PFSK-1 (cell line): ENCODE data around the gene NOC2L.

Experiments used
- POLR2AphosphoS5 ChIP-seq: IDR thresholded peaks from 2 replicates; pipeline ENCODE4 v1.6.1; 2012; ENCODE audit warnings: low read depth, mild to moderate bottlenecking, control low read depth, low read length, moderate library complexity
- TF ChIP-seq, protein P1 (sequence below), 2 experiments: IDR thresholded peaks; 2 replicates each; pipeline versions ENCODE4 v1.6.1 to v1.8.0; 2011 to 2012; ENCODE audit warnings: low read depth in 2 of 2, low read length in 2 of 2, control low read depth in 1 of 2, inconsistent platforms in 1 of 2, mild to moderate bottlenecking in 1 of 2, moderate library complexity in 1 of 2; ENCODE audit not compliant: insufficient read depth in 1 of 2

DNA sequence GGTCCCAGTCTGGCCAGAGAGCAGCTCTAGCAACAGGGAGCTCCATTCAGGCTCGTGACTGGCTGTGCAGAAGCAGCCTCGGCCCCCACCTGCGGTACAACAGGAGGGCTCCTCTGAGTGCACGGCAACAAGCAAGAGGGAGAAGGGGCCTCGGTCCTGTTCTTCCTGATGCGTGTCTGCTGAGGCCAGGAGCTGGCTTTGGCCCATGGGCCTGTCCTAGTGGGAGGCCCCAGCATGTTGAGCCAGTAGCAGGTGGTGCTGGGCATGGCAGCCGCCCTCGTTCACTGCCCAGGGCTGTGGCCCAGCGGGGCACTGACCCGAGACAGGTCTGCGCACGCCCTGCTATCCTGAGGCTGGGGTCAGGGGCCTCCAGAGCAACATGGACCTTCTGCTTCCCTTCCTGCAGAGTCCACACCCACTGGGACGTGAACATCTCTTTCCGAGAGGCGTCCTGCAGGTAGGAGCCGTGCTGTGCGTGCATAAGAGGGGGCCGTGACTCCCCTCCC, 28.4 kb downstream of the NOC2L start:
- TF ChIP-seq POLR2AphosphoS5: no peak
- TF ChIP-seq, protein P1, sequence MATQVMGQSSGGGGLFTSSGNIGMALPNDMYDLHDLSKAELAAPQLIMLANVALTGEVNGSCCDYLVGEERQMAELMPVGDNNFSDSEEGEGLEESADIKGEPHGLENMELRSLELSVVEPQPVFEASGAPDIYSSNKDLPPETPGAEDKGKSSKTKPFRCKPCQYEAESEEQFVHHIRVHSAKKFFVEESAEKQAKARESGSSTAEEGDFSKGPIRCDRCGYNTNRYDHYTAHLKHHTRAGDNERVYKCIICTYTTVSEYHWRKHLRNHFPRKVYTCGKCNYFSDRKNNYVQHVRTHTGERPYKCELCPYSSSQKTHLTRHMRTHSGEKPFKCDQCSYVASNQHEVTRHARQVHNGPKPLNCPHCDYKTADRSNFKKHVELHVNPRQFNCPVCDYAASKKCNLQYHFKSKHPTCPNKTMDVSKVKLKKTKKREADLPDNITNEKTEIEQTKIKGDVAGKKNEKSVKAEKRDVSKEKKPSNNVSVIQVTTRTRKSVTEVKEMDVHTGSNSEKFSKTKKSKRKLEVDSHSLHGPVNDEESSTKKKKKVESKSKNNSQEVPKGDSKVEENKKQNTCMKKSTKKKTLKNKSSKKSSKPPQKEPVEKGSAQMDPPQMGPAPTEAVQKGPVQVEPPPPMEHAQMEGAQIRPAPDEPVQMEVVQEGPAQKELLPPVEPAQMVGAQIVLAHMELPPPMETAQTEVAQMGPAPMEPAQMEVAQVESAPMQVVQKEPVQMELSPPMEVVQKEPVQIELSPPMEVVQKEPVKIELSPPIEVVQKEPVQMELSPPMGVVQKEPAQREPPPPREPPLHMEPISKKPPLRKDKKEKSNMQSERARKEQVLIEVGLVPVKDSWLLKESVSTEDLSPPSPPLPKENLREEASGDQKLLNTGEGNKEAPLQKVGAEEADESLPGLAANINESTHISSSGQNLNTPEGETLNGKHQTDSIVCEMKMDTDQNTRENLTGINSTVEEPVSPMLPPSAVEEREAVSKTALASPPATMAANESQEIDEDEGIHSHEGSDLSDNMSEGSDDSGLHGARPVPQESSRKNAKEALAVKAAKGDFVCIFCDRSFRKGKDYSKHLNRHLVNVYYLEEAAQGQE (IDR thresholded peaks at IDR 0.05; ENCODE audit: insufficient read depth in 1 of 2, low read depth in 2 of 2, low read length in 2 of 2): no peak
